Ovary (tissue), 9 donors: Measurements from ENCODE around the gene TMEM63B. TPM values are rescaled to one million over a fixed set of nuclear protein-coding genes. Genes with fewer than 3 reads are reported as not detected.
"Not testable (repeated sequence)": the region's sequence is repeated elsewhere in the genome, so short reads cannot be mapped to it uniquely, and the experiment has no call there.

Source experiments
- DNase-seq, 5 donors: peaks; one replicate each; pipeline ENCODE4 v3.0.0-alpha.2; 2019 to 2020
- H3K27ac ChIP-seq, 2 donors: fragments of 200-600 bp; one replicate each; pipeline versions ENCODE4 v1.5.1 to v1.8.0; 2019 to 2022
- H3K27me3 ChIP-seq: fragments of 200-600 bp; one replicate; pipeline ENCODE4 v1.8.0; 2022
- H3K36me3 ChIP-seq: fragments of 200-600 bp; sonication (generic); one replicate; pipeline ENCODE4 v1.5.1; 2019
- H3K4me1 ChIP-seq: one replicate; pipeline ENCODE4 v1.8.1; 2013; ENCODE audit warnings: mild to moderate bottlenecking, moderate library complexity; ENCODE audit not compliant: insufficient read depth
- H3K4me3 ChIP-seq: fragments of 200-600 bp; sonication (generic); one replicate; pipeline ENCODE4 v1.5.1; 2017
- H3K9me3 ChIP-seq, 2 donors: fragments of 200-600 bp in 1 of 2; sonication (generic) in 1 of 2; one replicate each; pipeline versions ENCODE4 v1.5.1 to v1.8.1; 2013 to 2019; ENCODE audit warnings: mild to moderate bottlenecking in 1 of 2, moderate library complexity in 1 of 2
- EP300 ChIP-seq: sonication (generic); formaldehyde crosslinking; IDR thresholded peaks from one replicate; pipeline ENCODE4 v1.6.1; 2017; ENCODE audit warnings: antibody characterized with exemption
- POLR2A ChIP-seq: fragments of 450-650 bp; IDR thresholded peaks from one replicate; pipeline ENCODE4 v1.6.1; 2017; ENCODE audit warnings: antibody characterized with exemption, mild to moderate bottlenecking, moderate library complexity
- WGBS, 3 donors: extraction: QIAGEN DNeasy Blood & Tissue Kit in 1 of 3; methylation state at CpG; one replicate each; pipeline versions ENCODE4 v1.1.5 to v1.1.7; 2013 to 2017; 5-methylcytosine and 5-hydroxymethylcytosine counted together
- intact Hi-C, 4 donors: fragments of 100-400 bp; cut with DNase I; formaldehyde crosslinking; loops; one replicate each; pipeline versions ENCODE4 v1.11.0 to v1.15.1; 2022 to 2023
- polyA plus RNA-seq, 2 donors: library from polyadenylated mRNA; stranded (reverse); fragments of 200-250 nt in 1 of 2; fragments of 350-450 nt in 1 of 2; fragmentation: Illumina TruSeq in 1 of 2; extraction: RNeasy Lipid Tissue Mini Kit (QIAGEN cat#74804) in 1 of 2; gene quantifications; one replicate each; pipeline ENCODE4 v1.2.3, GENCODE V29; 2013 to 2014
- total RNA-seq, 7 donors: library from RNA; depleted of rRNA in 2 of 7; stranded (reverse); fragments of >200 nt in 2 of 7; fragmentation: NEBNext Ultra II Directional in 3 of 7; extraction: Animal tissue kit (Norgen Biotek cat#: 25700) in 3 of 7; gene quantifications; one replicate each; pipeline versions ENCODE4 v1.1.0 to v1.2.4, GENCODE V29; 2016 to 2023
- TF ChIP-seq, protein P1 (sequence below), 3 donors: fragments of 450-650 bp in 2 of 3; fragments of 200-600 bp in 1 of 3; IDR thresholded peaks; one replicate each; pipeline versions ENCODE4 v1.5.1 to v1.8.0; 2016 to 2022; ENCODE audit warnings: antibody characterized with exemption in 3 of 3, mild to moderate bottlenecking in 1 of 3
- donor health status: DM: no; HTN: no; CAD: no; lungs with moderate emphysema.
- donor health status: DM: no; HTN: no; CAD: no.
- donor health status: Bipolar disorder and iron deficiency.
- donor health status: DM: yes; HTN: yes; CAD: no.
- donor health status: DM: no; HTN: no; CAD: no.
- donor health status: DM: yes; HTN: yes; CAD: no.

TMEM63B gene
- total and polyA plus RNA-seq, 9 donors = 7.5 to 25.7 (median 16.5) TPM

DNA sequence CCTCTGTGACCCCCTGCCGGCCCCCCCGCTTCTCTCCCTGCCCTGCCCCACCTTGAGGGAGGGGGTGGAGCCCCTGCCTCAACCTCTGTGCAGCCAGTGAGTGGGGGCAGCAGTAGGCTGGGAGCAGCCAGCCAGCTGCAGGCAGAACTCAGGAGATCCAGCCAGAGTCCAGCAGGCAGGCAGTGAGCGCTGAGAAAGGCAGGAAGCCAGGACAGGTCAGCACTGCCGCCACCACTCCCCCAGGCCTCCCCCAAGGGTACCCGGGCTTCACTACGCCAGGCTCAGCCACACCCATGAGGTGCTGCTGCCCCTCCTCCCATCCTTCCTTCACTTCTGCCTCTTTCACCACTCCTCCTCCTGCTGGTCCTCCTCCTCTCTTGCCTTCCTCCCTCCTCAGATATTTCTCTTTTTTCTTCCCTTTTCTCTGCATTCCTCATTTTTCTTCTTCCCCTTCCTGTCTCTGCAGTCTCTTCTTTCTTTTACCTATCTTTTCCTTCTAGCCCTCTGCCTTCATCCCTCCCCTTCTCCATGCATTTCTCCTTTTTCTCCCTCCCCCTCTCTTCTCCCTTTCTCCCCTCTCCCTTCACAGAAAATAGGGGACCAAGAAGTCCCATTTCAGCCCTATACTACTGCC, 11.5 kb downstream of the TMEM63B start:
- intact Hi-C loops = no loop called here
- H3K36me3 ChIP-seq = no peaks in the 10 kb centered on the region
- TF ChIP-seq, protein P1, sequence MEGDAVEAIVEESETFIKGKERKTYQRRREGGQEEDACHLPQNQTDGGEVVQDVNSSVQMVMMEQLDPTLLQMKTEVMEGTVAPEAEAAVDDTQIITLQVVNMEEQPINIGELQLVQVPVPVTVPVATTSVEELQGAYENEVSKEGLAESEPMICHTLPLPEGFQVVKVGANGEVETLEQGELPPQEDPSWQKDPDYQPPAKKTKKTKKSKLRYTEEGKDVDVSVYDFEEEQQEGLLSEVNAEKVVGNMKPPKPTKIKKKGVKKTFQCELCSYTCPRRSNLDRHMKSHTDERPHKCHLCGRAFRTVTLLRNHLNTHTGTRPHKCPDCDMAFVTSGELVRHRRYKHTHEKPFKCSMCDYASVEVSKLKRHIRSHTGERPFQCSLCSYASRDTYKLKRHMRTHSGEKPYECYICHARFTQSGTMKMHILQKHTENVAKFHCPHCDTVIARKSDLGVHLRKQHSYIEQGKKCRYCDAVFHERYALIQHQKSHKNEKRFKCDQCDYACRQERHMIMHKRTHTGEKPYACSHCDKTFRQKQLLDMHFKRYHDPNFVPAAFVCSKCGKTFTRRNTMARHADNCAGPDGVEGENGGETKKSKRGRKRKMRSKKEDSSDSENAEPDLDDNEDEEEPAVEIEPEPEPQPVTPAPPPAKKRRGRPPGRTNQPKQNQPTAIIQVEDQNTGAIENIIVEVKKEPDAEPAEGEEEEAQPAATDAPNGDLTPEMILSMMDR (IDR thresholded peaks at IDR 0.05) = no peak
- TF ChIP-seq EP300 (no peak), POLR2A (no peak)
- 61 to 65% (median 64%) methylated on average over 5 to 6 of the region's 6 CpGs for WGBS, 3 donors
- no peak for DNase-seq
- no peak overlapping the region for H3K27ac ChIP-seq
- no peaks in the 10 kb centered on the region for H3K9me3 ChIP-seq
- no peaks in the 10 kb centered on the region for H3K4me1 ChIP-seq
- H3K4me3 ChIP-seq = no peak overlapping the region
- H3K27me3 ChIP-seq = no peaks in the 10 kb centered on the region

GRCh38 chr6:44139351-44139743, 12.0 kb downstream of the TMEM63B start:
- intact Hi-C loops = no loop called here
- Histone ChIP-seq H3K9me3 (no peaks in the 10 kb centered on the region), H3K27ac (no peak overlapping the region), H3K4me1 (no peaks in the 10 kb centered on the region), H3K27me3 (no peaks in the 10 kb centered on the region), H3K4me3 (no peak overlapping the region), H3K36me3 (no peaks in the 10 kb centered on the region)
- TF ChIP-seq POLR2A (no peak), EP300 (no peak)
- TF ChIP-seq, protein P1 (IDR thresholded peaks at IDR 0.05) = no peak
- no peak for DNase-seq
- WGBS, 3 donors = 83 to 93% (median 87%) methylated on average over 10 of the region's 10 CpGs

- intact Hi-C loops = no loop called here
- DNase-seq = no peak
- Histone ChIP-seq H3K4me1 (no peaks in the 10 kb centered on the region), H3K36me3 (no peaks in the 10 kb centered on the region), H3K27me3 (no peaks in the 10 kb centered on the region), H3K27ac (no peak overlapping the region), H3K4me3 (no peak overlapping the region), H3K9me3 (no peaks in the 10 kb centered on the region)
- 0 to 100% (median 96%) methylated on average over 1 of the region's 1 CpG for WGBS, 3 donors
- TF ChIP-seq EP300 (no peak), POLR2A (no peak)
- TF ChIP-seq, protein P1 (IDR thresholded peaks at IDR 0.05) = no peak
Measured at GRCh38 chr6:44142835-44143234, 15.5 kb downstream of the TMEM63B start.

- Histone ChIP-seq H3K27me3 (no peaks in the 10 kb centered on the region), H3K27ac (no peak overlapping the region), H3K9me3 (no peaks in the 10 kb centered on the region), H3K4me1 (no peaks in the 10 kb centered on the region), H3K36me3 (no peaks in the 10 kb centered on the region), H3K4me3 (no peak overlapping the region)
- TF ChIP-seq POLR2A = no peak
- TF ChIP-seq, protein P1 (IDR thresholded peaks at IDR 0.05) = no peak
- TF ChIP-seq EP300 = no peak
- DNase-seq = no peak
- 85 to 100% (median 95%) methylated on average over 1 of the region's 1 CpG for WGBS, 3 donors
- intact Hi-C loops = no loop called here
Measured at GRCh38 chr6:44143731-44144130, 16.4 kb downstream of the TMEM63B start.

- H3K9me3 ChIP-seq, intact Hi-C loops, H3K27ac ChIP-seq, H3K27me3 ChIP-seq, H3K4me1 ChIP-seq, H3K36me3 ChIP-seq, H3K4me3 ChIP-seq, DNase-seq: not testable (repeated sequence)
- 25 to 48% (median 39%) methylated on average over 3 of the region's 3 CpGs for WGBS, 3 donors
Measured at GRCh38 chr6:44144536-44144935, 17.2 kb downstream of the TMEM63B start.
